RPMI8226 (cell line): Measurements from ENCODE around the gene HINT2.

ENCODE experiments used
- DNase-seq: peaks from one replicate; pipeline ENCODE4 v3.0.0-alpha.2; 2015

Gene HINT2

GRCh38 chr9:35774907-35775635, 39.8 kb downstream of the HINT2 start:
- no peak for DNase-seq

- DNase-seq = no peak
Observed at GRCh38 chr9:35771943-35772342, 42.9 kb downstream of the HINT2 start.

- DNase-seq = no peak
Observed at GRCh38 chr9:35771534-35771933, 43.3 kb downstream of the HINT2 start.

GRCh38 chr9:35771075-35771433, 43.8 kb downstream of the HINT2 start:
- no peak for DNase-seq

- no peak for DNase-seq
Observed at GRCh38 chr9:35769763-35770162, 45.1 kb downstream of the HINT2 start.

GRCh38 chr9:35767458-35767857, 47.4 kb downstream of the HINT2 start:
- no peak for DNase-seq

- DNase-seq = no peak
Observed at GRCh38 chr9:35766997-35767396, 47.8 kb downstream of the HINT2 start.

- no peak for DNase-seq
Observed at GRCh38 chr9:35763803-35764202, 51.0 kb downstream of the HINT2 start.

GRCh38 chr9:35763181-35763580, 51.7 kb downstream of the HINT2 start:
- no peak for DNase-seq
